IPS-NIHi11 (cell line): ENCODE results near the gene PDE1C.

Source experiments
- DNase-seq: peaks from one replicate; pipeline ENCODE4 v3.0.0; 2012; ENCODE audit warnings: mixed read lengths, low spot score

Gene PDE1C

GRCh38 chr7:31892099-31892829, 177.9 kb downstream of the PDE1C start:
- no peak for DNase-seq

DNA sequence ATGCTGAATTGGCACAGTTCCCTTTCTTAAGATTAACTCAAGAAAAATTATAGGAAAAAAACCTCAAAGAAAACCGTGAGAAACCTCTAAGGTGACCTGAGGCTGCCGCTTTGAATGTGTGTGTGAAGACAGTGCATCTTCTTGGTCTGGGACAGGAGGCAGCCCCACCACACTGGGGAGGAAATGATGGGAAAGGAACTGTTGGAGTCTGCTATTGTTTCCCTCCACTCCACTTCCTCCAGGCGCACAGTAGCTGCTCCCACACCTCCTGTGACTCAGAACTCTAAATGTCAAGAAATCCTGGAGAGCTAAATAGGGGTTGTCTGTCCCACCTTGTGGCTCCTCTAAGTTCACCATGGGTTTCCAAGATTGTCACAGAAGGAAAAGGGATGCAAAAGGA, 179.4 kb downstream of the PDE1C start:
- no peak for DNase-seq

DNA sequence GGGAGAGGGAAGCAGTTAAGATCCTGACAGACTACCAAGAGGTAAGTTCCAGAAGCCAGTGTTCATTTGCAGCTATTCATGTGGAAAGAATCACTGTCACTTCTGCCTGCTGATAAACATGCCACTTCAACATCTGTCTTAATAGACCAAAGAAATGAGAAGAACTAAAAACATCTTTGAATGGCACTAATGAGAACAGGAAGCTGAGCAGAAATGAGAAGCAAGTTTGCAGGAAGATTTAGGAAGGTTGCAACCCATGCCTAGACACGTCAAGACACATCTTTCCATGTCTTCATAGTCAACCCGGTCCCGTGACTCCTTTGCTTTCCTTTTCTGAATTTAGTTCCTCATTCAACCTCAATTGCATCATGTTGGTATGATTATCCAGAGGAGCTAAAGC, 180.0 kb downstream of the PDE1C start:
- DNase-seq: no peak

DNA sequence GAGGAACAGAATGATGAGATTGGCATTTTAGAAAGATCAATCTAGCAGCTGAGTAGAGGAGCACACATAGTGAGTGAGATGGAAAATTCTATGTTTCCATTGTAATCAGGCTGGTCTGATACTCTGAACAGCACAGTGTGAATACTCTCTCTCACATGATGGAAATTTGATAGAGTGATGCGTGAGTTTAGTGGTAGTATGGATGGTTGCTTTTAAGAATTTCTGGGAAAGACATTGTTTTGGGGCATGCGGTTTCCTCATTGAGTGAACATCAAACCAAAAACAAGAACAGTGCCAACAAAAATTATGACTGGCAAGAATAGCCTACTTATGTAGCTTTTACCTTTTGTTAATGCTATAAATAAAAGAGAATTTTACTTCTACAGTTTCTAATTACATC, 183.2 kb downstream of the PDE1C start:
- no peak for DNase-seq

GRCh38 chr7:31885171-31885570, 185.0 kb downstream of the PDE1C start:
- DNase-seq: no peak

- DNase-seq: no peak
Observed at GRCh38 chr7:31883761-31884164, 186.4 kb downstream of the PDE1C start.

- peak; percentile 19 for DNase-seq
Observed at GRCh38 chr7:31882187-31882586, 188.0 kb downstream of the PDE1C start.

GRCh38 chr7:31878875-31879274, 191.3 kb downstream of the PDE1C start:
- DNase-seq: no peak

GRCh38 chr7:31875424-31875823, 194.8 kb downstream of the PDE1C start:
- no peak for DNase-seq

DNA sequence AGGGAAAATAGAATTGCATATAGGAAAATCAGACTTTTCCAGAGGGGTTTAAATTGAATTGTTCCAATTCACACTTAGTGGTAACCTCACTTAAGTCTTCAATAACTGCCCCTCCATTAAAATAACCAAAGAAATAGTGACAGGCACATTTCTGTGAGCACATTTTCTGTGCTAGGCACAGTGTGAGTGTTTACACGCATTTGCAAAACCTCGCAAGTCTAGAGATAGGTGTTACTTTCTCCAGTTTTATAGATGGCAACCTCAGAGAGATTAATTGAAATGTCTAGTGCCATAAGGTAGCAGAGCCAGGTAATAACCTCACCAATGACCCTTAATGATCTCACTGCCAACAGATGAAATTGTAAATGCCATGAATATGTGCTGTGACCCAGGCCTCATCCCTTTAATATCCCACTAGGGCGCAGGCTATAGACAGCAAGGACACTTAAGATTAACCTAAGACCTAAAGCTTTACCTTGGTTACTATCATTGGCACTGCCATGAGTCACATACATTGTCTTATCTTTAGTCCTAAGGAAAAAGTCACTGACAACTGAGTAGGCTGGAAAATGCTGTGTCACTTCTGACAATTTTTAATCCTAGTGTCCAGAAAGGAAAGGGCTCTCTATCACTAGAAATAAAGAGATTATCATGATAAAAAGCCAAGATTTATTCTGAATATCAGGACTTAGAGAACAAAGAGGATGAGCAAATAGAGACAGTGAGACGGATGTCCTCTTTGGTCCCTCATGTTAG, 195.4 kb downstream of the PDE1C start:
- DNase-seq: no peak

DNA sequence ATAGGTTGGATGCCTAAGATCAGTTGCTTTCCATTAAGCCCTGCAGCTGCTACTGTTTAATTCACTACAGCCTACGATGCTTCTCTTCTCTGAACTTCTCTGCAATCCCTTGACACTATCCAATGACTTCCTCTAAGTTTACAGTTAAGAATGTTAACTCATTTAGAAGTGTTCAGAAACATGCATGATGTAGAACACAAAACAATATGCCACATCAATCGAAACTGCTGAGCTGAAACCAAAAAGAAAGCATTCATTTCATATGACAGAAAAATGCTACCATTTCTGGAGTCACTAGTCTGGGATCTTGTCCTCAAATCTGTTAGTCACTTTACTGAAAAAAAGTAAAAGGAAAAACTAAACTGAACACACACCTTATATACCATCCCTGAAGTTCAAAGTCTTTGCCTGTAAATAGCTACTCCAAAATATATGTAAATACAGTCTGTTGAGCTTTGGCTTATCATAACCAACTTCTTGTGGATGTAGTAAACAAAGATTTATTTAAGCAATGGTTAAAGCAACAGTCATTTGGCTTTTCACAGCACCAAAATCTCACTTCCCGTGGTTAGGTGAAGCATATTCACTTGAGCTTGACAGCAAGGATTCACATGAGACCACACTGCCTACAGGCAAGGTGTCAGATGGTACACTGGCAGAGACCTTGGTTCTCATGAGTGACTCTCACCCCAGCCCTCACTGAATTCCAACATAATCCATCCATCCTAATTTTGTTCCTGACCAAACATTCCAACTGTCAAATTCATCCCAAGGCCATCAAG, 196.2 kb downstream of the PDE1C start:
- no peak for DNase-seq

DNA sequence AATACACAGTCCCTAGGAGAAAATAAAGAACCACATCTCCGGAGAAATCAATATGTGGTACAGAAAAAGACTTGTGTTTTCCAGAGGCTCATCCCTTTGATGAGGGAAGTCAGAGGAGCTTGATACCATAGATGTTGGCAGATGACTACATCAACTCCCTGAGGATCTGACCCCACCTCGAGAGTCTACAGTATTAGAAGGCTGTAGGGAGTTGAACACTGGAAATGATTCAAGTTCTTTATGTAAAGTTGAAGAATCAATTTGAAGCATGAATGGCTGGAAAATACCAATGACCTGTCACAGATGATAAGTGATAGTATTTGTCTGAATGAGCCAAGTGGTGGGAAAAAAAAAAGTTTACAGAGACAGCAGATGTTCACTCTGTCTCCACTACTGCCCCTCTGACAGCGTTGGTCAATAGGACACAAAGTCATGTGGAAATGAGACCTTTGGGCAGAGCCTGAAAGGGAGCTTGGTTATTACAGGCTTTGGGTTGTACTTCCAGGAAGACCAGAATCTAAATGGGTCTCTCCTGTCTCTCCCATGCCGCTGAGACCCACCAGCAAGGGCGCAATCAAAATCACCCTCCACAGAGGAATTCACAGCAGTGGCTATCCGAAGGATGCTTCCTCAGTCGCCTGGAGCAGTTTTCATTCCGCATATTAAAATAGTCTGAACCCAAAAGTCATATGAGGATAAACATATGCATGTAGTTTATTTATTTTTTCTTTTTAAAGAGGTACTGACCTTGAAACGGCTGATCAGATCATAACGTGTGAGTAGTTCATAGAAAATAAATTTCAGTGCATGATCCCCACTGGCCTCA, 197.4 kb downstream of the PDE1C start:
- DNase-seq: no peak

- no peak for DNase-seq
Observed at GRCh38 chr7:31864646-31865045, 205.6 kb downstream of the PDE1C start.

GRCh38 chr7:31860925-31861324, 209.3 kb downstream of the PDE1C start:
- no peak for DNase-seq

DNA sequence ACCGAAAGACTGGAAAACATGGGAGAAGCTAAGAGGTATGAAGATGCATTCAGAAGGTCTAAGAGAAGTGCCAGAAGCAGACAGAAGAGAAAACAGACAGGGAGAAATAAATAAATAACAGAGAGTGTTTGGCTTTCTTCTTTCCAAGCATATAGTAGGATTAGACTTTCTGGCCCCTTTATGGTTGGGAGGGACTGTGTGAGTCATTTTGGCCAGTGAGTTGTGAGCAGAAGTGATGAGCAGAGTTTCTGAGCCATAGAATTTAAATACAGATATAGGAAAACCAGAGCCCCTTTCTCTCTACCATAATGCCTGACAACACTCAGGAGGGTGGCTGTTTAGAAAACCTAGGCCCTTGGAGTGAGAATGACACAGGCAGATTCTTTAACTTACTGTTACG, 212.2 kb downstream of the PDE1C start:
- DNase-seq: no peak

DNA sequence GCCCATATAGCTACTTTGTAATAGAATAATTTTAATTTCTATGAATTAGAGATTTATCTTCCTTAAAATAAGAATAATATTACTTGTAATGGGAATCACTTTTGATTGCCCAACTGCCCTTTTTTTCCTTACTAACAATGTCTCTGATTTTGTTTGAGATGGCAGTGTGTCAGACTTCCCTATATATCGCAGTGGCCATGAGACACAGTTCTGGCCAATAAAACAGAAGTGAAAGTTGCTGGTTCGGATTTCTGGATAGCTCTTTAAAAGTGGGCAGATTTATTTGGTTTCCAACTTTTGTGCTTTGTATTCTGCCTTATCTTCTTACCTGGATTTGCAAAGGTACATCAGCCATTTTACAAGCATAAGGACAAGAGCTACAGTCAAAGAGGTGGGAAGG, 213.0 kb downstream of the PDE1C start:
- no peak for DNase-seq

DNA sequence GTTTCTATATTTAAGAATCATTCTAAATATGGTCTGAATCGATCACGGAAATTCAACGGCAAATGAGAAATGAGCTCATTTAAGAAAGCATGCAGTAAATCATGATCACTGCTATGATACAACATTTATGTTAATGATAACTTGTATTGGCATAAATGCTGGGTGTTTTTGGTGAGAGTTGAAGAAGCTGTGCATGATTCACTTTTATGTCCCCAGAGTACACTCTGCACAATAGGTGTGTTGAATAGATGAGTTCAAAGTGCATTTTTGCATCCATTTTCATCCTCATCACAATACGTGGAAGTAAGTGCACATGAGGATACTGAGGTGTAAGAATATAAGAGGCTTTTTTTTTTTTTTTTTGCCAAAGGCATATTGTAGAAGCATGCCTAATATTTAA, 213.9 kb downstream of the PDE1C start:
- no peak for DNase-seq

GRCh38 chr7:31855530-31855929, 214.7 kb downstream of the PDE1C start:
- DNase-seq: no peak

GRCh38 chr7:31853380-31853779, 216.8 kb downstream of the PDE1C start:
- no peak for DNase-seq

GRCh38 chr7:31852462-31852861, 217.7 kb downstream of the PDE1C start:
- DNase-seq: no peak

- no peak for DNase-seq
Observed at GRCh38 chr7:31851119-31851518, 219.1 kb downstream of the PDE1C start.

DNA sequence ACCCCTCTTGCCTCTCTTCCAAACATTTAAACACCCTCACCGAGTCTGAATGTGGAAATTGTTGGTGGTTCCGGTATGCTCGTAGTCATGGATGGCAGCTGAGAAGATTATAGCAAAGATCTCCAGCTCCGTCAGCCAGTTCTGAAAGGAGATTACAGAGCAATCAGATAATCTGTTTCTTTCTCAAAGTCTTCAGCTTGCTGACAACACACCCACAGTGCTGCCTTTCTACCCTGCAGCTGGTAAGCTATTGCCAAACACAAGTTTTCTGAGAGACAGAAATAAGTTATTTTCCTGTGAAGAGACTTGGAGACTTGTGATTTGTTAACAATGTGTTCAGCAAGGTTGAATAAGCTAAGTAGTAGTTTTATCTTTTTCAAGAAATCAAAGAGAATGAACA, 219.6 kb downstream of the PDE1C start:
- no peak for DNase-seq
